GM19240 (cell line): ENCODE measurements around the gene ZNF396.

Source experiments
- DNase-seq: peaks from one replicate; pipeline ENCODE4 v3.0.0; 2011; ENCODE audit warnings: low spot score; ENCODE audit not compliant: insufficient read length

The ZNF396 gene

DNA sequence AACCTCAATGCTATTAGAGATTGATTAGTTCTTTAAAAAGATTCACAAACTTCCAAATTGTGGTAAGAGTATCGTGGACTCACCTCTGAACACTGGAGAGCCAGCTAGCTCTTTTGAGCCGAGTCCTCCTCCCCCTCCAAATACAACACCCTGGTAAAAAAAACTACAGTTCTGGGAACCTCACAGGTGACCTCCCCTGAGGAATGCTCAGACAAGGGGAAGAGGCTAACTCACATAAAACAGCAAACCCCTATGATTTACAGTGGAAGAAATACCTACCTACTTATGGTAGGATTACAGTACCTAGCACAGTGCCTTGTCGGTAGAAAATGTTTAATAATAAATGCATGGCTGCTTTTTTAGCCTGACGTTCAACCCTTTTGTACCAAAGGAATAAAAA lies 41.3 kb downstream of the ZNF396 start:
- DNase-seq, result no peak

DNA sequence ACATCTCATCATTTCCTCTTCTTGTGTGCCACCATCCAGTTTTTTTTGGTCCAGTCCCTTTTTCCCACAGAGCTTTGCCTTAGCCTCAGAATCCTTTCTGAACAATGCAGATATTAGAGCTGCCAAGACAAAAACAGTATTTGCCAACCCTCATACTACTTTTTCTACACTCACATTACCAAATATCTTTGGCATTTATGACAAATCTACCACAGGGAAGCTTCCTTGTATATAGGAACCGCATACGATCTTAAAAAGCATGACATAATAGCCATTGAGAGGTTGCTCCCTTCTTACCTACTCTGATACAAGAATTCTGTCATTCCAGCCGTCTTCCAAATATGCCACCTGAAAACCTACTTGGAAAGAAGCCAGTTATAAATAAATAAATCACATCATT lies 42.3 kb downstream of the ZNF396 start:
- DNase-seq, result no peak

DNA sequence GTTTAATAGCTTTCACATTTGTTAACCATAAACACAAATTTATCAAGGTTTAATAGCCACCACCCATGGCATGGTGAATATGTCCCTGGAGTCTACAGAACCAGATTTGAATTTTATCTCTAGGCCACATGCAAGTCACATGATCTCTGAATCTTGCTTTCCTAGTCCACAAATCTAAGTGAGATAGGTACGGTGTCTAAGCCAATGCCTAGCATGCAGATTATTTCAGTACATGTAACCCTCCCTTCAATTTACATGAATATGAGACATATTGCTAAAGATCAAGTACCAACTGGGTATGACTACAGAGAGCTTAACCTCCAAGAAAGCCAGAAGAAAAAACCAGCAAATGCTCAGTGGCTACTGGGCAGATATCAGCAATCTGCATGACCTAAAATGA lies 42.9 kb downstream of the ZNF396 start:
- DNase-seq, result no peak

DNA sequence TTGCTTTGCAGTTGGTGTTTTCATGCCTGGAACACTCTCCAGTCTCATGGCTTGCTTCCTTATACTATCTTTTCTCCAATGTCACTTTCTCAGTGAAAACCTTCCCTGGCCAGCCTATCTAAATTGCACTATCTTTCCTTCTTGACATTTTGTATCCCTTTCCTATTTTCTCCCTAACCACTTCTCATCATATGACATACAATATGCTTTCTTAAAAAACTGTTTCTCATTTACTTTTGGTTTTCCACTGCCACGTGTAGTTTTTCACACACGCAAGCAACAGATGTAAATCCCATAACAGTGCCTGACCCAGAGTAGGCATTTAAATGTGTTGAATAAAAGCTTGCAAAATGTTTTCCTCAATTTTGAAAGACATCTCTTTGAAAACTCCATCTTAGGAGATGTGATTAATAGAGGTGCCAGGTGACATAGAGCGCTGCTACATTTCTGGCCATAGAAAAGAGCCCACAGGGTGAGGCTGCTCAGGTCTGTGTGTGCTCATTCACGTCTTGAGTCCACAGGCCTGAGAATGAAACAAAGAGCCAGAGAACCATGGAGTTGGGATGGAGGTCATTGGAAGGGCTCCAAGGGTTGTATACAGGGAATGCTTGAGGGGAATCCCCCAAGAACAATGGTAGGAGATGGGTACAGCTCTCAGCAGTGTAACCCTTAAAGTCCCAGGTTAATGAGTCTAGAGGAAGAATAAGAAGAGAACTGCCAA lies 45.6 kb downstream of the ZNF396 start:
- no peak for DNase-seq

DNA sequence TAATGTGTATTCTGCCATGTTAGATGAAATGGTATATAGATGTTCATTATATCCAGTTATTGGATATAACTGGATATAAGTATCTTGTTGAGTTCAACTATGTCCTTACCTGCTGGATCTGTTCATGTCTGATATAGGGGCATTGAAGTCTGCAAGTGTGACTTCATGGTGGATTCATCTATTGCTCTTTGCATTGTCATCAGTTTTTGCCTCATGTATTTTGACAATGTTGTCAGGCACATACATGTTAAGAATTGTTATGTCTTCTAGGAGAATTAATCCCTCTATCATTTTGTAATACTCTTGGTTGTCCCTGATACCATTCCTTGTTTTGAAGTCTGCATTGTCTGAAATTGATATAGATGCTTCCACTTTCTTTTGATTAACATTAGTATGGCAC lies 48.3 kb downstream of the ZNF396 start:
- no peak for DNase-seq

DNA sequence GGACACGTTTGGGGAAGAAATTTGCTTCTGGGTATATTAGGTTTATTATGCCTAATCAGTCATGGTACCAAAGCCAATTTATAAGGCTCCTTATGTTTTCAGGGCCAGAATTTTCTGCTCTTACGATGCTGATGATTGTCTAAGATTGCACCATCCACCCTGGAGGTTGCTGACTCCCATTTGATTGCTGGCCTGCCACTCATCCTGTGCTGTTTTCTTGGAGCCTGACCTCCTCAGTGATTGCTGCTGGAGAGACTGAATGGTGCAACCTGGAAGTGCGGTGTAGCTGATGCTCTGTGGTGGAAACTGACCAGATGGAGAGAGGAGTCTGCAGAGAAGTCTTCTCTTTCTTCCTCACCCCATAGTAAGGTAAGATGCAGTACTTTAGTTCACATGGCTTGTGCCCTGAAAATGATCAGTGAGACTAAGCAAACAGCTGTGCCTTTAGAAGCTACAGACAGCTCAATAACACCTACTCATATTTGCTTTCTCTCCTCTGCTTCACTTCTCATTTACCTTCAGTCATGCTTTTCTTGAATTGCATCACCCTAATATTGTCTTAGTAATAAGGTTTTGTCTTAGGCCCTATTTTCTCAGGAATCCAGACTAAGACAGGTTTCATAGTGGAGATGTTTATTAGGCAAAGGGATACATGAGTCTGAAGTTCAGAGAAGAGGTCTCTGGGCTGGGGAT lies 50.3 kb downstream of the ZNF396 start:
- no peak for DNase-seq

DNA sequence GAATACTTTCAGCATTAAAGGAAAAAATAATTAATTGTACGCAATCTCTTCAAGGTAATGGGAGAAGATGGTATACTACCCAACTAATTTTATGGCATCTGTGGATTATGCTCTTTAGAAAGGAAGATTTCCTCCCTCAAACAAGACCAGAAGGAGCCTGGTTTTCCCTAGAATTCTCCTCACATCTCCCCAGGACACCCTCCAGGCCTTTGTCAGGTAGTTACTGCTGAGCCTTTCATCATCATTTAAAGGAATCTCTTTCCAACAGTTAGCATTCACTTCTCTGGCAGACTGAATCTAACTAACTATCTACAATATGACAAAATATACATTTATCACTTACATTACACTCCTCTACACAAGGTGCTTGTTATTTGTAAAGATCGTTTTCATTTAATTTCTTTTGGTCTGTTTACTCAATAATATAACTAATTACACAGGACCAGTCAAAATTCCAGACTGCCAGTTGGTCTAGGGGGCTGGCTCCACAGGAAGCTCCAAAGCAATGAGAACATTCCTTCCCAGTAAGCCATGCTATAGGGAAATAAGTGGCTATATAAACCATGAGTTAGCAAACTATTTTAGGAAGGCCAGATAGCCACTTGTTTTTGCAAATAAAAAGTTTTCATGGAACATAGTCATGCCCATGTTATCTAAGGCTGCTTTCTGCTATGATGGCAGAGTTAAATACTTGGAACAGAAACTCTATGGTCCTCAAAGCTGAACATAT lies 52.0 kb downstream of the ZNF396 start:
- no peak for DNase-seq

DNA sequence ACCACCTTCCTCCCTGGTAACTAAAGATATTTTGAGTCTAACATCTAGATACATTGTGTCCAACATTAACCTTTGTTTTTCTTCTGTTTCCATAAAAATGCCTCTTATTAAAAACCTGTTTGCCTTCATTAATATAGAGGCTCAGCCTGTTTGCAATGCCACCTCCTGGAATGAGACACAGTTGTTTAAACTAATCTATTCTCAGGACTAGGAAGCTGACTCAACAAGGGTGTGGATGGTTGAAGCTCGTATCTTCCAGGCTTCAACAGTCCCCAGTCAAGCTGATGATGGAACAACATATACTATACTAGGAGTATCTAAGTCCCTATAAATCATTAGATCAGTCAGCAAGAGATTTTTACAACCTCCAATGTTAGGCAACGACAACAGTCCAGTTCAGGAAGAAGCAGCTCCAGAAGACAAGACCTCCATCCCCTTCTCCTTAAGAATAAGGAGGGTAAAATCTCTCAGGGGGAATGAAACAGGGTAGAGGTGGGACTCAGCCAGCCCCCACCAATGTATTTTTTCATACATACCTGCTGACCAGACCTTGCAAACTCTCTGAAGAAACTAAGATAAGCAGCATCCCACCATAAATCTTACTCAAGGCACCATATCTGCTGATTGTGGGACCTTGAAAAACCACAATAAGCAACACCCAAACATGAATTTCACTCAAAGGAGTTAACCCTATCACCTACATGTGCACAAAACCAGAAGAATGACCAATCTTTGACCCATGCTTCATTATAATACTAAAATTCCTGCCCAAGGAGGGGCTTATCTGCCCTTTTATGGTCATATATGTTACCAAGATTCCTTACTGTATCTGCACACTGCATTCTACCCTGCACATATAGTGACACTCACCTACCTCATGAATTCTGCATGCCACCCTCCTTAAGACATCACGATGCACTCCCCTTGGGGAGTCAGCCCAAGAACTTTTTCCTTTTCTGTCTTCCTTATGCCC lies 54.4 kb downstream of the ZNF396 start:
- DNase-seq, result no peak
